NCI-H1436 (cell line): ENCODE measurements around the gene TCF12.
A peak's percentile ranks its signal among the peaks of the same experiment; 100 is the strongest.
"Not testable (repeated sequence)": the region's sequence is repeated elsewhere in the genome, so short reads cannot be mapped to it uniquely, and the experiment has no call there.

Experiments used
- DNase-seq: peaks from one replicate; lab custom pipeline; 2025; lab: John Stamatoyannopoulos, UW

The TCF12 gene

DNA sequence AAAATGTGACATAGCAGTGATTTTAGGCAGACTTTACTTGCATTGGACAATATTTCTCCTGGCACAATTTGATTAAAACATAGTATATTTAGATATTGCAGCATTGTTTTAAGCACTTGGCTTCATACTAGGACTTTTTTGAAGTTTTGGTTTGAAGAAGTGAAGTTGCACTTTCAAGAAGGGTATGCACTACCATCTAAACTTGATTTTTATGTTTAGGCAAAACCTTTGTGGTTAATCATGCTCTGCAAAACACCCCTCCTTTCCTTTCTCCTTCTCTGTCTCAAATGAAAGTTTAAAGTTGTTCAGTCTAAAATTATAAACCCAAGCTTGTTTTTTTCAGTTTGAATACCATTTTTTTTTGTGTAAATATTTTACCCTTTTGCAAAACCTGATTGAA is 173.8 kb downstream of the TCF12 start:
- DNase-seq, result no peak

- DNase-seq, result no peak
These were observed 176.1 kb downstream of the TCF12 start for GRCh38 chr15:57094321-57095257.

DNA sequence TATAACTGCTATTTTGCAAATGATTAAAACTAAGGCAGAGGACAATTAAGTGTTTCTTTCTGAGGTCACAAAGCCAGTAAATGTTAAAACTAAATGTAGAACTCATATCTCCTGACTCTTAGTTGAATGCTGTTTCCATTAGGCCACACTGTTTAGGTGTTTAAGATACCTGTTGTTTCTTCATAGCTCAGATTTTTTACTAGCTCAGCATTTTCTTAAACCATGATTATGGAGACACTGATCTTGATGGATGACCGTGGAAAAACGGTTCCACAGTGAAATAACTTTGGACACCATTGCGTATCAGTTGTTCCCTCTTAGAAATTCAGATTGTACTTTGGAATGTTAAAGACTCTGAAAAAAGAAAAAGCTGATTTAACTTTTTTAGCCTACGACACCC is 177.5 kb downstream of the TCF12 start:
- DNase-seq, result no peak

DNA sequence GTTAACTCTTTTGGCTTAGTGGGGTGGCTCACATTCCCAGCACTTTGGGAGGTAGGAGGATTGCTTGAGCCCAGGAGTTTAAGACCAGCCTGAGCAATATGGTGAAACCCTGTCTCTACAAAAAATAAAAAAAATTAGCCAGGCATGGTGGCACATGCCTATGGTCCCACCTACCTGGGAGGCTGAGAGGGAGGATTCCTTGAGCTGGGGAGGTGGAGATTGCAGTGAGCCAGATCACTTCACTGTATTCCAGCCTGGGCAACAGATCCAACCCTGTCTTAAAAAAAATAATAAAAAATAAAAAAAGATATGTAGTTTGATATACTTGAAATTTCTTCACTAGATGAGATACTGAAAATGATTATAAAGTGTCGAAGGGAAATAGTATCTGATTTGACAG is 178.8 kb downstream of the TCF12 start:
- DNase-seq, result no peak

DNA sequence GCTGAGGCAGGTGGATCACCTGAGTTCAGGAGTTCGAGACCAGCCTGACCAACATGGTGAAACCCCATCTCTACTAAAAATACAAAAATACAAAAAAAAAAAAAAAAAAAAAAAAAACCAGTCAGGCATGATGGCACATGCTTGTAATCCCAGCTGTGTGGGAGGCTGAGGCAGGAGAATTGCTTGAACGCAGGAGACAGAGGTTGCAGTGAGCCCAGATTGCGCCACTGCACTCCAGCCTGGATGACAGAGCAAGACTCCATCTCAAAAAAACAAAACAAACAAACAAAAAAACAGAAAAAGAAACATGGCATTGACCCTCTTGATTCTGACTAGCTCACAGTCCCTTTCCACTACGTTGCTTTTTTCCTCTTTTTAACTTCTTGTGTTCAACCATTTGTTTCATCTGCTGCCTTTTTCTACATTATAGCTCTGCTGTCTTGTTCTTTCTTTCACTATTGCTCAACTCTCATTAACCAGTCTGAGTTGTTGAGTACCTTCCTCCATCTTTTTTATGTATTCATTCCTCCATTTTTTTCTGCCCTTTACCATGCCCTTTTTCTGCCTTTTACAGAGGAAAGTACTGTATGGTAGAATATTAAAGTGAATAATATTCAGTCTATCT is 179.6 kb downstream of the TCF12 start:
- DNase-seq, result not testable (repeated sequence)

GRCh38 chr15:57098896-57099295 is 180.5 kb downstream of the TCF12 start:
- DNase-seq, result no peak

- no peak for DNase-seq
These were observed 181.7 kb downstream of the TCF12 start for GRCh38 chr15:57100136-57100539.

DNA sequence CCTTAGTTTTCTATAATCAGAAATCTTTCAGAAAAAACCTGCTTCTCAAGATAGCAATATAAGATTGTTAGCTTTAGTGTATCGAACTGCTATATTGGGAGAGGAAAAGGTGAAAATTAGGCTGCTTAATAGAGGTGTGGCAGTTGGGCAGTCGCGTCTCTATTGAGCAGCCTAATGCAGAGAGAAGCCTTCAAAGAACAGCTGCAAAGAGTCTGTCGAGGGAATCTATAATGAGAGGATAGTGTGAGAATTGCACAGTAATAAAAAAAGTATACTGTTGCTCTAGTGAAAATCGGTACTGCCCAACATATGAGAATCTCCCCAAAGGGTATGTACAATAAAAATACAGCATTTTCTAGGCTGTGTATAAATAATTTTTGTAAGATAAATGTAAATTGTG is 184.4 kb downstream of the TCF12 start:
- DNase-seq, result no peak

DNA sequence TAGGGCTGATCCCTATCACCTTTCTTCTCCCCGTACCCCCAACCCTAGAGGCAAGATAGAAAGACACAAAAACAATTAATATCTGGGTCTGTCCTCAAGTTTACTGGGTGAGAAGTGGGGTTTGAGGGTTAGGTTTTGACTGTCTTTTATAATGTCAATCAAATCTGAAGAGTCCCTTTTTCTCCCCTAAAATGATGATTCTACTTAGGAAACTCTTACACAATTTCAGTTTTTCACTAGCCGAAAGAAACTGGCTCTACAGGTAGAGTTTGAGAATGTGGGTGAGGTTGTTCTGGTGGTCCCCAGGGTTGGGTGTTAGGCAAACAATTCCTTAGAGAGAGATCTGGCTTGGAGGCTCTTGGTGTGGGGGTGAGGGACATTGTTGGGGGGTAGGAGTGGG is 189.9 kb downstream of the TCF12 start:
- DNase-seq, result no peak

- DNase-seq, result no peak
These were observed 190.6 kb downstream of the TCF12 start for GRCh38 chr15:57109005-57109404.

DNA sequence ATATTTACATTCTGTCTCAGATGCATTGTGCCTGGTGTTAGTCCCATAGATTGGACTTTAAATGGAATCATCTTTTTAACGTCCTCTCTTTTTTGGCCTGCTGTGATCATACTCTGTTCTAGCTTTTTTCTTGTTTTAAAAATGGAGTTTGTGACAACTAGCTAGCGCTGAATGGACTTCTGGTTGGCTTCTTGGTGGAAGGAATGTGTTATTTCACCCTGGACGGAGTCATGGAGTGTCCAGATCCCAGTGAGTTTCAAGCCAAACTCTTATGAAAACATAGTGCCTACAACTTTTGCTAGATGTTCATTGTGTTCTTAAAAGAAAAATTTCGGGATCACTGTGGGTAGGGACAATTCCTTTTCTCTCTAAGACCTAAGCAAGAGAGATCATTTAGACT is 192.6 kb downstream of the TCF12 start:
- no peak for DNase-seq

GRCh38 chr15:57112178-57112577 is 193.7 kb downstream of the TCF12 start:
- no peak for DNase-seq

DNA sequence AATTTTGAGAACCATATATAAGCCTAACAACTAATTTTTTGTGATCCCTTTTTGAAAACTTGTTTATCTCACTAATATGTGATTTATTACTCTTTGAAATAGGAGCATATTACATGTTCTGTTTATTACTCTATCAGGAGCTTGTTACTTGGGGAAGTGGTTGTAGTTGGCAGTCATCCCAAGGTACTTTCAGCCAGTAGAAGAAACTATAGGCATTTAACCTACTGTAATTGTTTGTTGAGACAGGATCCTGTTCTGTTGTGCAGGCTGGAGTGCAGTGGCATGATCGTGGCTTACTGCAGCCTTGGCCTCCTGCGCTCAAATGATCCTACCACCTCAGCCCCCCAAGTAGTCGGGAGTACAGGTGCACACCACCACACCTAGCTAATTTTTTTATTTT is 195.6 kb downstream of the TCF12 start:
- DNase-seq, result no peak

- DNase-seq, result no peak
These were observed 199.8 kb downstream of the TCF12 start for GRCh38 chr15:57118013-57118799.

DNA sequence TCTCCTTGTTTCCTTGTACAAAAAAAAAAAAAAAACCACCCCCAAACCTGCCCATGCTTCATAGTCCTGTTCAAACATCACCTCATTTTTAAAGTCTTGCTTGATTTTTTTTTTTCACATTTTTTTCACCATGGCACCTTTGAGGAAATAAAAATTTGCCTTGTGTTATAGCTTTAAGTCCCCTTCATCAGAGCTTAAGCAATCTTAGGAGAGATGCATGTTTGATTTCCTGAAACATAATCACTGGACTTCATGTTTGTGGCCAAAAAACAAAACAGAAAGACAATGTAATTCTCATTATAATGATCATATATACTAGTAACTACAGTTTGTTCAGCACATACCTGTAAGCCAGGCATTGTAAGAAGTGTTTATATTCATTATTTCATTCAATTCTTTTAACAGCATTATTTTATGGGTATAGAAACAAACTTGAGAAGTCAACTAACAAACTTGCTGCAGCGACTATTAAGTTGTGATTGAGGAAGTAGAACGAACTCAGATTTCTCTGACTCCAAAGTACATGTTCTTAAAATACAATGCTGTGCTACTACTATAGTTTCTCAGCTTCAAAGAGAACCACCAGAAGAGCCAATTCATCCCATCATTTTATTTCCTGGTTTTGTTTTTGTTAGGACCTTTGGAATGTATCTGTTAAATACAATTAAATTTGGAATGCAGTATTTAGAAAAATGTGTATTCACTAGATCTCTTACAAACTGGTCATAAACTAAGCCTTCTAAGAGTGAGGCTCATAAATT is 203.8 kb downstream of the TCF12 start:
- DNase-seq, result no peak

DNA sequence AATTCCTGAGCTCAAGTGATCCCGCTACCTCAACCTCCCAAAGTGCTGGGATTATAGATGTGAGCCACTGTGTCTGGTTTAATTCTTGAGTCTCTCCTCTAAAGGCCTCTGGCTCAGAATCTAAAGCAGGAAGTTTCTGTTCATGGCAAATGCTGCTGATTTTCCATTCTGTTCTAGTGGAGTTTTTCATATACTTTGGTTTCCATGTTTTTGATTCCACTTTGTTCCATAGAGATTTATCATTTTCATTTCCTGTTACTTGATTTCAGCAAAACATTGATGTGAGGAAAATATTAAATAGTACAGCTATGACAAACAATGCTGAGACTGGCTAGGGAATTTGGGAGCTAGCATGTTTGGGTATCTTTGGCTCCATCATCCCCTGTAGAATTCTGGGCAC is 205.6 kb downstream of the TCF12 start:
- no peak for DNase-seq

GRCh38 chr15:57129064-57129463 is 210.6 kb downstream of the TCF12 start:
- no peak for DNase-seq

DNA sequence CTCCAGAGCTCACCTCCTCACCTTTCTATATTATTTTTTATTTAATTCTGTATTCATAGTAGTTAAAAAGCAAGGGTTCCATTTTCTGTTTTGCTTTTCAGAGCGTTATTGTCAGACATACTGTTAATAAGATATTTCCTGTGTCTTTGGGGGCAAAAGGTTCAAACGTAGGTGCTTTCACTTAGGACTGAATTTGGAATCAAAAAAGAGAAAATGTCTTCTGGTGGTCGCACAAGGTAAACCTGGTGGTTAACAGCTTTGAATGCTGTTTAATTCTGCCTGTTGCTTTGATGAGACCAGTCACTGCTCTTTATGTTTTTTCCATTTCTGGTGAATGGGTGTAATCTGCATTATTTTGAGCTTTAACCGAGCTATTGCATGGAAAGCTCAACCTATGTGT is 212.5 kb downstream of the TCF12 start:
- no peak for DNase-seq

DNA sequence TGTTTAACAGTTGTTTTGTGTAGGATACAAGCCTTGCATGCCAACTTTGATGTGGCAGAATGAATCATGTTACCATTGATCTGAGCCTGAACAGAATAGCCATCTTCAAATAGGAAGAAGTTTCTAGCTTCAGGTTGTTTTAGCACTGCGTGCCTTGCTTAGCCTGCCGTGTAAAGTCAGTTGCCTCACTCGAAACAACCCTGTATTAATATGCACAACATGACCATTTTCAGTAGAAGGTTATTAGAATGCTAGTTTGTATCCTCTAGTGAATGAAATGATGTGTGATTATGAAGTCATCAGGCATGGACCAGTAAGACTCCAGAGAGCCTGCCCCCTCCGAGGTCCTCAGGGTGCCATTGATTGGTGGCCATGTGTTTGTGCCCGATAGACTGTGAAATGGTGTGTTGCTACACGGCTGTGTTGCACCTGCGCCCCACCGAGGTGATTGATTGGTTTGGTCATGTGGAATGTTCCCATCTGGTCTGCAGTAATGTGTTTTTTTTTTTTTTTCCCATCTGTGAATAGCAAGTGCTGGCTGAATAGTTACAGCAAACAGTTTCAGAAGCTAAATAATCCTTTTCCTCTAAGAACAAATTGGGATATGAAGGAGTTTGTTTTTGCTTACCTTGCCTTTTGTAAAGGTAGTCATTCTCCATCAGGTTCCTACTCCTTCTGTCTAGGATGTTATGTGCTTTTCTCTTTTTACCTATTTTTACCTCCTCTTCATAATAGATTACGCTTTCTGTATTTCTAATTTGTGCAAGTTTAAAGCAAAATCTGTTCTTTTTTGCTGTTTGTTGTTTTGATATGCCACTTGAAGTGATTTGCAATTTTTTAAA is 214.9 kb downstream of the TCF12 start:
- peak; percentile 37 for DNase-seq

DNA sequence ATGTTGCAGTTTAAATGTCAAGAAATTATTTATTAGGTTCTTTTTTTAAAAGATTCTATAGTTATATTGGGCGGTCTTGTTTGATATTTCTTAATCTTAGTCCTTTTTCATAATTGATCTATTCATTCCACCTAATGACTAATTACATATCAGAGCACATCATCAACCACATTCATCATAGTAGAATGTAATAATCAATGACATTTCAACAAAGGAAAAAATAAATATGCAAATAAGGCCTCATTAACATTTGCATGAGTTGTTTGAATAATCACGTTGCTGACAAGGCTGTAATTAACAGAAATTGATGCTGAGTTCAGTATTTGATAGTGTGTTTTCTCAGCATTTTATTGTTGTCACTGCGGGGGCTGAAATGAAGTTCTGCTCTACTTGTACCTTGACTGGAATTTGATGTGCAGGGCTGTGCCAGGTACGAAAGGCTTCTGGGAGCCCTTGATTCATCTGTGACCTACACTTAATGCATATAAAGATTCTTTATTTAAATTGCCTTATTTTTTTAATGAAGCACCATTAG is 215.7 kb downstream of the TCF12 start:
- DNase-seq, result no peak

DNA sequence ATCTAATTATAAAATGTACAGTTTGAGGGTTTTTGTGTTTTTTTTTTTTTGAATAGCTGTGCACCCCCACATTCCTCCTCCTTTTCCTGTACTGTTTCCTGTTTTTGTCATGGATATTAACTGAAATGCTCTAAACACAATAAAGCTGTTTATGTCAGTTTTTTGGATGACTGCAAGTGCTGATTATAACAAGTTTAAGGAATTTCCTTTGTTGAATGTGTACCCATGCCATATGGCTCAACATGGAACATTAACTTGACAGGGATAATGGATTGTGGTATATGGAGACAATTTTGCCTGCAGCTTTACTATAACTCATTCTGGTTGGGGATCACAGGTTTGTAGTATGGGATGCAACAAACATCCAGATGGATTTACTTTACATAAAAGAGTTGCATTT is 216.4 kb downstream of the TCF12 start:
- no peak for DNase-seq
